ENCODE data around the gene MAMDC4.

The MAMDC4 gene

GRCh38 chr9:136855461-136856078, 3.4 kb downstream of the MAMDC4 start:
- Histone ChIP-seq H3K79me2 (ENCODE audit: control insufficient read depth, insufficient read depth, low read length, poor library complexity) (no peaks in the 10 kb centered on the region), H4K8ac (ENCODE audit: low read depth, low read length) (no peak overlapping the region), H3K18ac (ENCODE audit: low read length) (no peak overlapping the region), H2AFZ (ENCODE audit: insufficient read depth, low read length, poor library complexity) (no peak overlapping the region), H3K27ac (ENCODE audit: low read depth, low read length) (no peak overlapping the region), H3K9me3 (ENCODE audit: insufficient read depth, low read depth, low read length) (peaks cover 5% of the 10 kb centered on the region), H3K79me1 (ENCODE audit: low read length) (no peaks in the 10 kb centered on the region), H2BK5ac (ENCODE audit: low read depth, low read length, poor library complexity) (no peak overlapping the region), H3K36me3 (ENCODE audit: control insufficient read depth in 1 of 2, insufficient read depth in 2 of 2, low read length in 2 of 2) (peaks cover 32 to 34% of the 10 kb centered on the region in 2 experiments), H3K4me3 (ENCODE audit: low read depth, low read length) (no peak overlapping the region), H2BK12ac (ENCODE audit: low read length) (no peak overlapping the region), H3K4me2 (ENCODE audit: low read length) (no peak overlapping the region), H2BK120ac (ENCODE audit: insufficient read depth, low read length, poor library complexity) (no peak overlapping the region), H3K4ac (ENCODE audit: low read depth, low read length) (no peak overlapping the region), H3K4me1 (ENCODE audit: control insufficient read depth in 1 of 2, insufficient read depth in 2 of 2, low read length in 2 of 2) (peaks cover 5 to 8% of the 10 kb centered on the region in 2 experiments), H3K23ac (ENCODE audit: low read length) (no peak overlapping the region), H4K12ac (ENCODE audit: low read depth, low read length) (no peak overlapping the region), H3K27me3 (ENCODE audit: insufficient read depth, low read length) (no peaks in the 10 kb centered on the region), H3K9ac (ENCODE audit: low read length) (no peak overlapping the region), H2AK5ac (ENCODE audit: low read length) (no peak overlapping the region), H3K14ac (ENCODE audit: low read length) (no peak overlapping the region), H4K91ac (ENCODE audit: low read depth, low read length) (no peak overlapping the region)
- no CpG with 5 or more reads among the region's 26 CpGs for WGBS (ENCODE audit: extremely low coverage, insufficient coverage, insufficient read length)
- no peak for DNase-seq

- WGBS (ENCODE audit: extremely low coverage, insufficient coverage, insufficient read length) = no CpG with 5 or more reads among the region's 15 CpGs
- Histone ChIP-seq H2BK120ac (ENCODE audit: insufficient read depth, low read length, poor library complexity) (no peak overlapping the region), H3K4ac (ENCODE audit: low read depth, low read length) (no peak overlapping the region), H3K4me1 (ENCODE audit: control insufficient read depth in 1 of 2, insufficient read depth in 2 of 2, low read length in 2 of 2) (peaks cover 3 to 8% of the 10 kb centered on the region in 2 experiments), H4K91ac (ENCODE audit: low read depth, low read length) (no peak overlapping the region), H4K8ac (ENCODE audit: low read depth, low read length) (no peak overlapping the region), H3K9ac (ENCODE audit: low read length) (no peak overlapping the region), H2BK5ac (ENCODE audit: low read depth, low read length, poor library complexity) (no peak overlapping the region), H3K36me3 (ENCODE audit: control insufficient read depth in 1 of 2, insufficient read depth in 2 of 2, low read length in 2 of 2) (peaks cover 32 to 34% of the 10 kb centered on the region in 2 experiments), H3K79me1 (ENCODE audit: low read length) (no peaks in the 10 kb centered on the region), H3K18ac (ENCODE audit: low read length) (no peak overlapping the region), H3K27ac (ENCODE audit: low read depth, low read length) (no peak overlapping the region), H3K79me2 (ENCODE audit: control insufficient read depth, insufficient read depth, low read length, poor library complexity) (no peaks in the 10 kb centered on the region), H3K14ac (ENCODE audit: low read length) (no peak overlapping the region), H3K23ac (ENCODE audit: low read length) (no peak overlapping the region), H3K9me3 (ENCODE audit: insufficient read depth, low read depth, low read length) (peaks cover 5% of the 10 kb centered on the region), H3K27me3 (ENCODE audit: insufficient read depth, low read length) (no peaks in the 10 kb centered on the region), H3K4me3 (ENCODE audit: low read depth, low read length) (no peak overlapping the region), H2AK5ac (ENCODE audit: low read length) (no peak overlapping the region), H2AFZ (ENCODE audit: insufficient read depth, low read length, poor library complexity) (no peak overlapping the region), H2BK12ac (ENCODE audit: low read length) (no peak overlapping the region), H3K4me2 (ENCODE audit: low read length) (no peak overlapping the region), H4K12ac (ENCODE audit: low read depth, low read length) (no peak overlapping the region)
- no peak for DNase-seq
These were observed 3.9 kb downstream of the MAMDC4 start for GRCh38 chr9:136856079-136856476.

- Histone ChIP-seq H4K12ac (ENCODE audit: low read depth, low read length) (no peak overlapping the region), H3K4me2 (ENCODE audit: low read length) (no peak overlapping the region), H2BK12ac (ENCODE audit: low read length) (no peak overlapping the region), H3K4me1 (ENCODE audit: control insufficient read depth in 1 of 2, insufficient read depth in 2 of 2, low read length in 2 of 2) (peaks cover 3 to 8% of the 10 kb centered on the region in 2 experiments), H3K9me3 (ENCODE audit: insufficient read depth, low read depth, low read length) (peaks cover 3% of the 10 kb centered on the region), H3K9ac (ENCODE audit: low read length) (no peak overlapping the region), H3K27ac (ENCODE audit: low read depth, low read length) (no peak overlapping the region), H3K4ac (ENCODE audit: low read depth, low read length) (no peak overlapping the region), H3K79me1 (ENCODE audit: low read length) (no peaks in the 10 kb centered on the region), H4K91ac (ENCODE audit: low read depth, low read length) (no peak overlapping the region), H2BK120ac (ENCODE audit: insufficient read depth, low read length, poor library complexity) (no peak overlapping the region), H4K8ac (ENCODE audit: low read depth, low read length) (no peak overlapping the region), H3K14ac (ENCODE audit: low read length) (no peak overlapping the region), H3K4me3 (ENCODE audit: low read depth, low read length) (no peak overlapping the region), H2BK5ac (ENCODE audit: low read depth, low read length, poor library complexity) (no peak overlapping the region), H3K27me3 (ENCODE audit: insufficient read depth, low read length) (no peaks in the 10 kb centered on the region), H2AK5ac (ENCODE audit: low read length) (no peak overlapping the region), H3K18ac (ENCODE audit: low read length) (no peak overlapping the region), H3K36me3 (ENCODE audit: control insufficient read depth in 1 of 2, insufficient read depth in 2 of 2, low read length in 2 of 2) (peaks cover 32 to 34% of the 10 kb centered on the region in 2 experiments), H3K79me2 (ENCODE audit: control insufficient read depth, insufficient read depth, low read length, poor library complexity) (no peaks in the 10 kb centered on the region), H2AFZ (ENCODE audit: insufficient read depth, low read length, poor library complexity) (no peak overlapping the region), H3K23ac (ENCODE audit: low read length) (no peak overlapping the region)
- DNase-seq = no peak
- no CpG with 5 or more reads among the region's 14 CpGs for WGBS (ENCODE audit: extremely low coverage, insufficient coverage, insufficient read length)
These were observed 4.5 kb downstream of the MAMDC4 start for GRCh38 chr9:136856541-136857141.

- no peak for DNase-seq
- H3K14ac ChIP-seq (ENCODE audit: low read length) = no peak overlapping the region
- no peaks in the 10 kb centered on the region for H3K79me2 ChIP-seq (ENCODE audit: control insufficient read depth, insufficient read depth, low read length, poor library complexity)
- peaks cover 3 to 8% of the 10 kb centered on the region in 2 experiments for H3K4me1 ChIP-seq (ENCODE audit: control insufficient read depth in 1 of 2, insufficient read depth in 2 of 2, low read length in 2 of 2)
- peaks cover 3% of the 10 kb centered on the region for H3K9me3 ChIP-seq (ENCODE audit: insufficient read depth, low read depth, low read length)
- H3K36me3 ChIP-seq (ENCODE audit: control insufficient read depth in 1 of 2, insufficient read depth in 2 of 2, low read length in 2 of 2) = peaks cover 37% of the 10 kb centered on the region in 2 experiments
- no peak overlapping the region for H2BK5ac ChIP-seq (ENCODE audit: low read depth, low read length, poor library complexity)
- no peak overlapping the region for H3K23ac ChIP-seq (ENCODE audit: low read length)
- no peak overlapping the region for H4K91ac ChIP-seq (ENCODE audit: low read depth, low read length)
- no peaks in the 10 kb centered on the region for H3K27me3 ChIP-seq (ENCODE audit: insufficient read depth, low read length)
- no peak overlapping the region for H2AFZ ChIP-seq (ENCODE audit: insufficient read depth, low read length, poor library complexity)
- H3K4ac ChIP-seq (ENCODE audit: low read depth, low read length) = no peak overlapping the region
- H3K4me3 ChIP-seq (ENCODE audit: low read depth, low read length) = no peak overlapping the region
- WGBS (ENCODE audit: extremely low coverage, insufficient coverage, insufficient read length) = no CpG with 5 or more reads among the region's 19 CpGs
- no peak overlapping the region for H2AK5ac ChIP-seq (ENCODE audit: low read length)
- no peaks in the 10 kb centered on the region for H3K79me1 ChIP-seq (ENCODE audit: low read length)
- no peak overlapping the region for H4K12ac ChIP-seq (ENCODE audit: low read depth, low read length)
- H3K18ac ChIP-seq (ENCODE audit: low read length) = no peak overlapping the region
- H3K9ac ChIP-seq (ENCODE audit: low read length) = no peak overlapping the region
- no peak overlapping the region for H4K8ac ChIP-seq (ENCODE audit: low read depth, low read length)
- no peak overlapping the region for H2BK12ac ChIP-seq (ENCODE audit: low read length)
- H3K4me2 ChIP-seq (ENCODE audit: low read length) = no peak overlapping the region
- H3K27ac ChIP-seq (ENCODE audit: low read depth, low read length) = no peak overlapping the region
- no peak overlapping the region for H2BK120ac ChIP-seq (ENCODE audit: insufficient read depth, low read length, poor library complexity)
These were observed 5.0 kb downstream of the MAMDC4 start for GRCh38 chr9:136857166-136857565.

Measured in trophoblast cell (in vitro differentiated cells and primary cell).